GM12801 (cell line): ENCODE data around the gene NEUROG3.

Experiments
- CTCF ChIP-seq: IDR thresholded peaks from one replicate; pipeline ENCODE4 v1.5.1; 2011; ENCODE audit warnings: control low read depth; ENCODE audit not compliant: insufficient read length; ENCODE audit errors: extremely low read depth

Gene NEUROG3

DNA sequence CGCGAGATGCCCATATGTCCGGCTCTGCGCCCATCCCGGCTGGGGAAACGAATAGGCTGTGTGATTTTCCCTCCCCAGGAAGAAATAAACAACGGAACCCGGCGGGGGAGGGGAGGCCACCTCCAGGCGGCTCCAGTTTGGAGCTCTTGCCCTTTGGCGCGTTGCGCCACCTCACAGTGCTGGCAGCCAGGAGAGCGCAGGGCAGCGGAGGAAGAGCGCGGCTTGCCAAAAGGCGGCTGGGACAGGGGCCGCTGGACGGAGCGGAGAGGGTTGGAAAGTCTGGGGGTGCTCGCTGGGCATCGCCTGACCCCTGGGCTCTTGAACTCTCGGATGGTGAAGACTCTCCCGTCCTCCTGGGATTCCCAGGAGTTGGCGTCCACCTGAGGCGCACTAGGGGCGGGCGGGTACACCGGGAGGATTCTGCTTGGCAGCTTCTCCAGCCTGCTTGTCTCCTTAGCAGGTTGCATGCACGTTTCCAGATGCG is 5.3 kb upstream of the NEUROG3 start:
- TF ChIP-seq CTCF, result no peak

DNA sequence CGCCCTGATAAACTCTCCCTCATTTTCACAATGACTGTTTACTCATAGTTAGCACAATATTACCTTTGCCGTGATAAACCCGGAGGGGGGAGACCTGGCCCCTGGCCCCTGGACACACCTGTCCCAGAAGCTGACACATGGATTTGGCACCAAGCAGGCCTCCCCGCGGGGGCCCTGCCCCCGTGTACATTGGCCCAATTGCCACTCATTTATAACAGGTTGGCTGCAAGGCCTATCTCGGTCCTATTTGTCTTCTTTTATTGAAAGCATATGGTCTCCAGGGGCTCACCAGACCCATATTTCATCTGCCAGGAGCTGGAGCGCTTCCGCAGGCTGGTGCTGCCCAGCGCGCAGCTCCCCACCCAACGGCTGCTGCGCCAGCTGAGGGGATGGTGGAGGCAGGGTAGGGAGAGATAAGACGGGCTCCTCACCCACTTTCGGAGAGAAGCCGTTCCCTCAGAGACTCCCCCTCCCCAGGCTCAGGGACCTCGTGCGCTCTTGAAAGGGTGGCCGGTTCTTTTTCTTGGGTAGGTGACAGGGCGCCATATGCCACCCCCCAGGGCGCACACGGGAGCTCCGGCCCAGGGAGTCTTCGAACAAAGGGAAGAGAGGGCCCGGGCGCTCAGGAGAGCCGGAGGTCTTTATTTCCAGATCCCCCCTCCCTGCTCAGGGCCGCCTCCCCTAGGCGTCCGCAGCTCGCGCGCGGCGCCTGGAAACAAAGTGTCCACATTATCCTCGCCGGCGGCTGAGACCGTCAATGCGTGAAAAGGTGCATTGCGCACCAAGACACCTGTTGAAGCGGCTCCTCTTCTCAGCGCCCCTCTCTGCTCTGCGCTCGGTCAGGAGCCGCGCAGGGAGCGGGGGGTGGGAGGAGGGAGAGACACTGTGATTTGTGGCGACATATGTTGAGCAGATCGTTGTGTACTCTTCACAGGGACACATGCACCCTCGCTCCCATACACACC is 4.3 kb upstream of the NEUROG3 start:
- no peak for TF ChIP-seq CTCF

- TF ChIP-seq CTCF, result no peak
Observed at GRCh38 chr10:69576334-69577011, 3.3 kb upstream of the NEUROG3 start.

- TF ChIP-seq CTCF, result no peak
Observed at GRCh38 chr10:69575164-69575722, 2.0 kb upstream of the NEUROG3 start.

DNA sequence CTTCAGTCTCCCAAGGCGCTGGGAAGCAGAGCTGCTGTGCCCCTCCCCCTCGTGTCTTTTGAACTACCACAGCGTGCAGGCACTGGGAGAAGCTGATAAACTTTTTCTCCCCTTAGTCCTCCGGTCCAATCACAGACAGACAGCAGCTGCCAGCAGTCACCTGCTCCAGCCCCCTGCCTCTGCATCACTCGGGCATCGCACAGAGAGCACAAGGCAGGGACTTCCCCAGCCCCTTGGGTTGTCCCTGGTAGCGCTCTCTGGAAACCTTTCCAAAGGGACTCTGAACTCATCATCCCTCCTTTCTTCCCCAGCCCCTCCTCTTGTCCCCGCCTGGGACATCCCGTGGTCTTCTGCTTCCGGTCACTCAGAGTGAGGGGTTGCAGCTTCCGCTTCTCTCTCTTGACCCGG is 1.4 kb upstream of the NEUROG3 start:
- TF ChIP-seq CTCF, result no peak

DNA sequence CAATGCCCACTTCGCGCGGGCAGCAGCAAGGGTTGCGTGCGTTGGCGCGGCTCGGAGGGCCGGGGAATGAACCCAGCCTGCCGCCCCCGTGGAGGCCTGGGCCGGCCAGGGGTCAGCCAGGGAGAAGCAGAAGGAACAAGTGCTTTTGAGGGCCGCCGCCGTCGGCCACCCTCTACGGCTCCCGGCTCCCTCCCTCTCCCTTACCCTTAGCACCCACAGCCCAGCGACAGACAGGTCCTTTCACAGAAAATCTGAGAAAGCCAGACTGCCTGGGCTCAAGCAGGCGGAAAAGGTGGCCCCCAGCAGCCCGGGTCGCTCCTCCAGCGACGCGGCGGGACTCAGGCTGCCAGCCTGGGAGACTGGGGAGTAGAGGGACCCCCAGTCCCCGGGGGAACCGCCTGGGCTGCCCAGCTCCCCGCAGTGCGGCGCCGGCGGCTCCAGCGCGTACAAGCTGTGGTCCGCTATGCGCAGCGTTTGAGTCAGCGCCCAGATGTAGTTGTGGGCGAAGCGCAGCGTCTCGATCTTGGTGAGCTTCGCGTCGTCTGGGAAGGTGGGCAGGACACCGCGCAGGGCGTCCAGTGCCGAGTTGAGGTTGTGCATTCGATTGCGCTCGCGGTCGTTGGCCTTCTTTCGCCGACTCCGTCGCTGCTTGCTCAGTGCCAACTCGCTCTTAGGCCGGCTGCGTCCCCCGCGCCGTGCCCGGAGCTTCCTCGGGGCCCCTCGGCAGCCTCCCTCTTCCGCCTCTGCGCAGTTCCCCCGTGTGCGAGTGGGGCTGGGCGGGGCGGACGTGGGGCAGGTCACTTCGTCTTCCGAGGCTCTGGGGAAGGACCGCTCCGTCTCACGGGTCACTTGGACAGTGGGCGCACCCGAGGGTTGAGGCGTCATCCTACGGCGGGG is 815 bp downstream of the NEUROG3 start:
- no peak for TF ChIP-seq CTCF
